HG02970 (cell line): ENCODE data around the gene IKZF3.
A peak's percentile ranks its signal among the peaks of the same experiment; 100 is the strongest.
"Not testable (repeated sequence)": the region's sequence is repeated elsewhere in the genome, so short reads cannot be mapped to it uniquely, and the experiment has no call there.

Experiments
- ATAC-seq: cut with Tn5 transposase; IDR thresholded peaks from one replicate; pipeline ENCODE4 v1.9.1; 2021; ENCODE audit warnings: mild to moderate bottlenecking, moderate library complexity, moderate number of reproducible peaks; ENCODE audit not compliant: unreplicated experiment, low FRiP score

IKZF3 gene

GRCh38 chr17:39782980-39783379, 81.1 kb downstream of the IKZF3 start:
- ATAC-seq, result no peak

GRCh38 chr17:39782481-39782880, 81.6 kb downstream of the IKZF3 start:
- no peak for ATAC-seq

GRCh38 chr17:39781861-39782213, 82.3 kb downstream of the IKZF3 start:
- no peak for ATAC-seq

GRCh38 chr17:39781031-39781860, 82.9 kb downstream of the IKZF3 start:
- no peak for ATAC-seq

GRCh38 chr17:39777534-39778365, 86.4 kb downstream of the IKZF3 start:
- ATAC-seq, result peak; percentile 43

- ATAC-seq, result no peak
These were observed 87.9 kb downstream of the IKZF3 start for GRCh38 chr17:39776252-39776651.

GRCh38 chr17:39775031-39775430, 89.1 kb downstream of the IKZF3 start:
- no peak for ATAC-seq

GRCh38 chr17:39774047-39774446, 90.1 kb downstream of the IKZF3 start:
- ATAC-seq, result no peak

GRCh38 chr17:39772987-39773934, 90.9 kb downstream of the IKZF3 start:
- ATAC-seq, result no peak

GRCh38 chr17:39772415-39772814, 91.7 kb downstream of the IKZF3 start:
- ATAC-seq, result no peak

- ATAC-seq, result peak; percentile 53
These were observed 94.0 kb downstream of the IKZF3 start for GRCh38 chr17:39769974-39770587.

- ATAC-seq, result no peak
These were observed 97.0 kb downstream of the IKZF3 start for GRCh38 chr17:39767147-39767546.

- no peak for ATAC-seq
These were observed 98.3 kb downstream of the IKZF3 start for GRCh38 chr17:39765766-39766165.

- ATAC-seq, result no peak
These were observed 98.9 kb downstream of the IKZF3 start for GRCh38 chr17:39765175-39765574.

- ATAC-seq, result not testable (repeated sequence)
These were observed 99.9 kb downstream of the IKZF3 start for GRCh38 chr17:39764171-39764570.

GRCh38 chr17:39763051-39763820, 100.9 kb downstream of the IKZF3 start:
- ATAC-seq, result no peak

GRCh38 chr17:39761861-39762496, 102.1 kb downstream of the IKZF3 start:
- ATAC-seq, result no peak

GRCh38 chr17:39759204-39759603, 104.9 kb downstream of the IKZF3 start:
- no peak for ATAC-seq
